ENCODE results near the gene NEDD4L.

GRCh38 chr18:58015065-58015780 lies 28.8 kb upstream of the NEDD4L start:
- TF ChIP-seq PRDM4 (tag by site-specific recombination; IDR thresholded peaks at IDR 0.05) (no peak), TCF7L2 (IDR thresholded peaks at IDR 0.05; ENCODE audit: borderline replicate concordance, low read depth, low read length) (no peak), CTCF (tag by site-specific recombination; IDR thresholded peaks at IDR 0.05) (no peak), ZNF311 (tag by site-specific recombination; IDR thresholded peaks at IDR 0.05; ENCODE audit: borderline replicate concordance) (no peak), ZNF549 (tag by site-specific recombination; IDR thresholded peaks at IDR 0.05) (no peak), KLF8 (tag by site-specific recombination; IDR thresholded peaks at IDR 0.05) (no peak), ZNF521 (tag by site-specific recombination; IDR thresholded peaks at IDR 0.05) (no peak), ZNF354C (tag by site-specific recombination; IDR thresholded peaks at IDR 0.05; ENCODE audit: borderline replicate concordance, low read depth) (no peak), ZNF23 (tag by site-specific recombination; IDR thresholded peaks at IDR 0.05; ENCODE audit: borderline replicate concordance) (no peak), ZNF335 (tag by site-specific recombination; conservative IDR thresholded peaks at IDR 0.05) (no peak), ZBTB11 (tag by site-specific recombination; conservative IDR thresholded peaks at IDR 0.05; ENCODE audit: low read depth) (no peak), ZNF560 (tag by site-specific recombination; IDR thresholded peaks at IDR 0.05; ENCODE audit: borderline replicate concordance) (no peak)
